IPS DF 6.9 (cell line): Measurements from ENCODE around the gene PRPF8.

Experiments
- DNase-seq: peaks from one replicate; pipeline ENCODE4 v3.0.0-alpha.2; 2013; ENCODE audit warnings: low read depth, low spot score
- H3K27ac ChIP-seq: one replicate; pipeline ENCODE4 v1.5.1; 2013; ENCODE audit warnings: low read length, control low read depth
- H3K27me3 ChIP-seq: 2 replicates; pipeline ENCODE4 v1.6.1; 2013; ENCODE audit warnings: mild to moderate bottlenecking, low read length; ENCODE audit not compliant: control insufficient read depth, insufficient read depth
- H3K36me3 ChIP-seq: 2 replicates; pipeline ENCODE4 v1.6.1; 2013; ENCODE audit warnings: low read length; ENCODE audit not compliant: control insufficient read depth, insufficient read depth
- H3K4me1 ChIP-seq: 2 replicates; pipeline ENCODE4 v1.6.1; 2013; ENCODE audit warnings: low read length; ENCODE audit not compliant: control insufficient read depth, insufficient read depth
- H3K4me3 ChIP-seq: 2 replicates; pipeline ENCODE4 v1.5.1; 2013; ENCODE audit warnings: mild to moderate bottlenecking, low read length
- H3K9me3 ChIP-seq: 2 replicates; pipeline ENCODE4 v1.6.1; 2013; ENCODE audit warnings: low read length, inconsistent platforms; ENCODE audit not compliant: control insufficient read depth, insufficient read depth
- WGBS: extraction: QIAGEN DNeasy Blood & Tissue Kit; methylation state at CpG from one replicate; pipeline ENCODE4 v1.1.7; 2013; ENCODE audit warnings: mixed read lengths, missing lambda C conversion rate; ENCODE audit not compliant: insufficient read length, insufficient coverage; 5-methylcytosine and 5-hydroxymethylcytosine counted together

PRPF8 gene

DNA sequence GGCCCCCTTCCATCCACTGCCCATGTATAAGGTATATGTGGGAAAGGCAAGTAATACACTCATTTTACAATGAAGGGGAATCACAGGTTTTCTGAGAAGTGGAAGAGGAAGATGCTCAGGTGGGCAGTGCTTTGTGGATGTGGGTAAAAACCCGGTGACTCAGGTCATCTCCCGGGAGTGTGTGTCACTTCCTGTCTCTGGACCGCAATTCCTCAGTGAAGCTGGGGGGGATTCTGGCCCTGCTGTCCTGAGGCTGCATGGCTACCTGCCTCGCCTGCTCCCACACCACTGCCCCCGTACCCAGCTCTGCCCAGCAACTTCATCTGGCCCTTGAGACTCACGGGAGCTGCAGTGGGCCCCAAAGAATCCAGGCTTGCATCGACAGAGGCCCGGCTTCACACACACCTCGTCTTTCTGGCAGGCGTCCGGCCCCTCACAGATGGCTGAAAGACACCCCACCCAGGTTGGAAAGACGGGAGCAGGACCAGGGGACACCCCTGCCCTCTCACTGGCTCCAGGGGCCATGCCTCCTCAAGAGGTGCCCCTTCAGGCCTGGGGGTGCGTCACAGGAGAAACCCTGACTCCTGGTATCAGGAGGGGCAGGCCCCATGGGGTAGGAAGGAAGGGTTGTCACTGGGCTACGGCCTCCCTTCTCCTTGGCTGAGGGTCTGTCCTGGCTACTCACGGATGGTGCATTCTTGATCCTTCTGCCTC is 40.0 kb downstream of the PRPF8 start:
- Histone ChIP-seq H3K27ac (no peak overlapping the region), H3K4me1 (peaks cover 17% of the 10 kb centered on the region), H3K9me3 (no peaks in the 10 kb centered on the region), H3K27me3 (no peaks in the 10 kb centered on the region), H3K36me3 (no peaks in the 10 kb centered on the region; the same call in 1 of the 2 replicates), H3K4me3 (no peak overlapping the region)
- no peak for DNase-seq
- no CpG with 5 or more reads among the region's 15 CpGs for WGBS

DNA sequence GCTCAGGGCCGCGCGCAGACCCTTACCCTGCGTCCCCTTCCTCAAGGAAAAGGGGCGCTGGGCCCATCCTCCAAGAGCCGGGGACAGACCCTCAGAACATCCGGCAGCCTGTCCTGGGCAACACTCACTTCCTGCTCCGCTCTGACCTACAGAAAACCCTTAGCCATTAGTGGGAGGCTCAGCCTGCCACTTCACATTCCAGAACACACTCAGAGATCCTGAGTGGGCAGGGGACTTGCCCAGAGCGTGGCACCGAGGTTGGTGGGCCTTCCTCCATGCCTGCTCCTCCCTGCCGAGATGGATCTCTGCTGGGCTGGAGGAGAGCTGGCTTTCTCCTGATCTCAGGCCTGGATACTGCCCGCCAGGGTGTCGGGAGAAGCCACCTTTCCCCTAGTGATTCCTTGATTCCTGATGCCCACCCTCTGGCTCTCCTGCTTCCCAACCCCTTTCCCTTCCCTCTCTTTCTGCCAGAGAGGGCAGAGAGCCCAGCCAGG is 40.6 kb downstream of the PRPF8 start:
- no peak for DNase-seq
- peak overlapping the region; percentile 58; the same call in 1 of the 2 replicates for H3K4me3 ChIP-seq
- no peaks in the 10 kb centered on the region for H3K9me3 ChIP-seq
- peaks cover 17% of the 10 kb centered on the region for H3K4me1 ChIP-seq
- no peaks in the 10 kb centered on the region; the same call in 1 of the 2 replicates for H3K36me3 ChIP-seq
- no peaks in the 10 kb centered on the region for H3K27me3 ChIP-seq
- no CpG with 5 or more reads among the region's 13 CpGs for WGBS
- no peak overlapping the region for H3K27ac ChIP-seq

DNA sequence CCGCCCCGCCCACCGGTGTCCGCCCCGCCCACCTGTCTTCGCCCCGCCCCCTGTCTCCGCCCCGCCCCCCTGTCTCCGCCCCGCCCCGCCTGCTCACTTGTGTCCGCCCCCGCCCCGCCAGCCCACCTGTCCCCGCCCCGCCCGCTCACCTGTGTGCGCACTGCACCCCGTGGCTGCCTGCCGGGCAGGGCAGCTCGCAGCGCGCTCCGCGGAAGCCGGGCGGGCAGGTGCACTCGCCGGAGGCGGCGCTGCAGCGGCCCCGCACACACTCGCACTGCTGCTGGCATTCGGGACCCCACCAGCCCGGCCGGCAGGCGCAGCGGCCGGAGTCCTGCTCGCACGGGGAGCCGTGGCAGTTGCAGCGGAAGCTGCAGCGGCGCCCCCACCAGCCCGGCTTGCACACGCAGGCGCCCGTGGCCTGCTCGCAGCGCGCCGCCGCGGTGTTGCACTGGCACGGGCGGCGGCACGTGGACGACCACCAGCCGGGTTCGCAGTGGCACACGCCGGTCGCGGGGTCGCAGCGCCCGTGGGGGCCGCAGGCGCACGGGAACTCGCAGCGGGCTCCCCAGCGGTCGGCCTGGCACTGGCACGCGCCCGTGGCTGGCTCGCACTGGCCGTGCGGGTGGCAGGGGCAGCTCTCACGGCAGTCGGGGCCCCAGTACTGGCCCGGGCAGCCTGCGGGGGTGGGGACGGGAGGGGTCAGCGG is 41.2 kb downstream of the PRPF8 start:
- no peak for DNase-seq
- peaks cover 18% of the 10 kb centered on the region for H3K4me1 ChIP-seq
- WGBS: no CpG with 5 or more reads among the region's 90 CpGs
- no peaks in the 10 kb centered on the region for H3K9me3 ChIP-seq
- no peak overlapping the region for H3K27ac ChIP-seq
- peak overlapping the region; percentile 58; the same call in 1 of the 2 replicates for H3K4me3 ChIP-seq
- no peaks in the 10 kb centered on the region; the same call in 1 of the 2 replicates for H3K36me3 ChIP-seq
- H3K27me3 ChIP-seq: no peaks in the 10 kb centered on the region

GRCh38 chr17:1641065-1641403 is 43.6 kb downstream of the PRPF8 start:
- Histone ChIP-seq H3K36me3 (no peaks in the 10 kb centered on the region; the same call in 1 of the 2 replicates), H3K9me3 (no peaks in the 10 kb centered on the region), H3K27ac (no peak overlapping the region), H3K27me3 (no peaks in the 10 kb centered on the region), H3K4me3 (no peak overlapping the region), H3K4me1 (peaks cover 20% of the 10 kb centered on the region)
- DNase-seq: no peak
- WGBS: no CpG with 5 or more reads among the region's 12 CpGs

DNA sequence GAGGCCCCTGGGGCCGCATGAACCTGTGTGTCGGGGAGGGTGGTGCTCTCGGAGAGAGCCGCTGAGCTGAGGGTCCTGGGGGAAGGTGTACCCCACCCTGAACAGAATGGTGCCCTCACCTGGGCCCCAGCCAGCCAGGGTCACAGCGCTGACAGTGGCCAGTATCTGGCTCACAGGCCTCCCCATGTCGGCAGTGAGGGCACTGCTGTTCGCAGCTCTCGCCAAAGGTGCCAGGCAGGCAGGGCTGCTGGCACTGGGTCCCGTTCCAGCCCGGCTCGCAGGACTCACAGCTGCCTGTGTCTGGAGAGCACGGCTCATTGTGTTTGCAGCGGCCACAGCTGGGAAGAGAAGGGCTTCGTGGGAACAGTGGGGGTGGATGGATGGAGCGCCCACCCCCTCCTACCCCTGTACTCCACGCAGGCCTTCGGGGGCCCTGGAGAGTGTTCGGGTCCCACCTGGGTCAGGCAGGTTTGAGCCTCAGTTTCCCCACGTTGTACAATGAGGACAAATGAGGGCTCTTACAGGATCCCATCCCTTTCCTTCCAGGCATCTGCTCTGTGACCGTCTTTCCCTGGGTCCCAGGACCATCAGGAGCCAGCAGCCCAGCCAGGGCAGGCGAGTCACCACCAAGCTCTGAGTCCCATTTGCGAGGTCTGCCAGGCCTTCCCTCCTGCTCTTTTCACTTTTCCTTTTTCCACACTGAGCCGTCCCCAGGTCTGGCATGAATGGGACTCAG is 44.2 kb downstream of the PRPF8 start:
- Histone ChIP-seq H3K9me3 (no peaks in the 10 kb centered on the region), H3K4me3 (no peak overlapping the region), H3K36me3 (no peaks in the 10 kb centered on the region; the same call in 1 of the 2 replicates), H3K27me3 (no peaks in the 10 kb centered on the region), H3K27ac (no peak overlapping the region), H3K4me1 (peaks cover 17% of the 10 kb centered on the region)
- no CpG with 5 or more reads among the region's 23 CpGs for WGBS
- no peak for DNase-seq

GRCh38 chr17:1639549-1640180 is 45.0 kb downstream of the PRPF8 start:
- no peak for DNase-seq
- no CpG with 5 or more reads among the region's 11 CpGs for WGBS
- no peaks in the 10 kb centered on the region for H3K9me3 ChIP-seq
- no peak overlapping the region for H3K27ac ChIP-seq
- no peaks in the 10 kb centered on the region; the same call in 1 of the 2 replicates for H3K36me3 ChIP-seq
- H3K27me3 ChIP-seq: no peaks in the 10 kb centered on the region
- no peak overlapping the region for H3K4me3 ChIP-seq
- H3K4me1 ChIP-seq: peaks cover 10% of the 10 kb centered on the region

DNA sequence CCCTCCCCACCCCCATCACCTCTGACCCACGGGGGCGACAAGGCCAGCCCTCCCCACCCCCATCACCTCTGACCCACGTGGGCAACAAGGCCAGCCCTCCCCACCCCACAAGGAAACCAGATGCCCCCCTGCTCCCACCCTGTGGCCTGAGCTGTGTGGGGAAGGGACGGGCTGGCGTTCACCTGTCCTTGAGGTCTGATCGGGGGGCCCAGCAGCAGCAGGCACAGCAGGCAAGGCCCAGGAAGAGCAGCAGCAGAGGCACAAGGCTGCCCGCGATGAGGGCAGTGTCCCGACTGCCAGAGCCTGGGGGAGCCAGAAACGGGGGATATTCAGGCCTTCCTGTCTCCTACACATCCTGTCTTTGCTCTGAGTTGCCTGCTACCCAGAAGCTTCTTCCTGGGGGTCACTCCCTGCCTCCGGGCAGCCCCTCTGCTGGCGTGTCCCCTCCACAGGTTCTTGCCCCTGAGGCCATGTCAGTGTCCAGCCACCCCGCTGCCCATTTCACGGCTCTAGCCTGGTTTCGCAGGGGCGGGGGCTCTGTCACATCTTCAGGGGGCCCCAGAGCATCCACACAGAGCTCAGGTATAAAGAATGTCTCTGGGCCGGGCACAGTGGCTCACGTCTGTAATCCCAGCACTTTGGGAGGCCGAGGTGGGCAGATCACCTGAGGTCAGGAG is 45.9 kb downstream of the PRPF8 start:
- Histone ChIP-seq H3K27ac (no peak overlapping the region), H3K27me3 (no peaks in the 10 kb centered on the region), H3K9me3 (no peaks in the 10 kb centered on the region), H3K4me1 (peaks cover 7% of the 10 kb centered on the region; the same call in 1 of the 2 replicates), H3K4me3 (no peak overlapping the region), H3K36me3 (no peaks in the 10 kb centered on the region; the same call in 1 of the 2 replicates)
- DNase-seq: no peak
- no CpG with 5 or more reads among the region's 19 CpGs for WGBS

DNA sequence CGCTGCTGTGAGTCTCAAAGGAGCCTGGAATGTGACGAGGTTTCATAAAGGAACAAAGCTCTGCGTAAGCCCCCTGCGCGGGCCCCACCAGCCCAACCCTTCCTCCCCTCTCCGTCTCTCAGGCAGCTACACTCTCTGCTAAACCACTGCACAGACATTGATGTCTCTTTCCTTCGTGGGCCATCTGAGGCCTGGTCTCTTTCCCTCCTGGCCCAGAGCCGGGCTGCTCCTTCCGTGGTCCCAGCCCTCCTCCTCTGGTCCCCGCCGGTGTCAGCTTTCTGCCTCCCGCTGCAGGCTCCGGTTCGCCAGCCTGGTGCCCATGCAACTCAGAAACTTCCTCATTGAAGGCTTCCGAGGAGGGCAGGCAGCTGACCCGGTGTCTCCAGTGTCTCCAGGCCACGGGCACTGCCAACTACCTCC is 46.5 kb downstream of the PRPF8 start:
- no peaks in the 10 kb centered on the region for H3K27me3 ChIP-seq
- no peak overlapping the region for H3K27ac ChIP-seq
- no peaks in the 10 kb centered on the region; the same call in 1 of the 2 replicates for H3K36me3 ChIP-seq
- peaks cover 7% of the 10 kb centered on the region; the same call in 1 of the 2 replicates for H3K4me1 ChIP-seq
- no peak for DNase-seq
- no peaks in the 10 kb centered on the region for H3K9me3 ChIP-seq
- no CpG with 5 or more reads among the region's 17 CpGs for WGBS
- no peak overlapping the region for H3K4me3 ChIP-seq

- no peaks in the 10 kb centered on the region for H3K9me3 ChIP-seq
- DNase-seq: no peak
- H3K36me3 ChIP-seq: no peaks in the 10 kb centered on the region; the same call in 1 of the 2 replicates
- peaks cover 7% of the 10 kb centered on the region; the same call in 1 of the 2 replicates for H3K4me1 ChIP-seq
- H3K27me3 ChIP-seq: no peaks in the 10 kb centered on the region
- WGBS: no CpG with 5 or more reads among the region's 15 CpGs
- no peak overlapping the region for H3K27ac ChIP-seq
- H3K4me3 ChIP-seq: no peak overlapping the region
These were observed 47.9 kb downstream of the PRPF8 start for GRCh38 chr17:1636732-1637285.
